ENCODE measurements around the gene HADHA. TPM values are rescaled to one million over a fixed set of nuclear protein-coding genes. Genes with fewer than 3 reads are reported as not detected.
"Not testable (repeated sequence)": the region's sequence is repeated elsewhere in the genome, so short reads cannot be mapped to it uniquely, and the experiment has no call there.

Gene HADHA
- total RNA-seq, 1 donor from 2014 or later, result 120 TPM

GRCh38 chr2:26269571-26270158, 25.2 kb upstream of the HADHA start:
- no peak for DNase-seq (ENCODE audit: low spot score)
- H3K9me3 Mint-ChIP-seq, result no peaks in the 10 kb centered on the region
- H3K4me1 Mint-ChIP-seq, result no peaks in the 10 kb centered on the region
- Histone ChIP-seq H3K4me3 (no peak overlapping the region), H2AFZ (replicated peaks) (no peak overlapping the region), H3K9me3 (ENCODE audit: low read depth) (no peaks in the 10 kb centered on the region), H3K36me3 (no peaks in the 10 kb centered on the region), H3K79me2 (ENCODE audit: low read depth) (no peaks in the 10 kb centered on the region), H3K4me2 (no peak overlapping the region), H4K20me1 (ENCODE audit: low read depth) (no peaks in the 10 kb centered on the region), H3K4me1 (no peaks in the 10 kb centered on the region), H3K9ac (no peak overlapping the region), H3K27me3 (no peaks in the 10 kb centered on the region), H3K27ac (no peak overlapping the region), H3F3A (ENCODE audit: low read depth) (peaks cover 3% of the 10 kb centered on the region)
- no peak overlapping the region for H3K4me3 Mint-ChIP-seq
- no peak overlapping the region for H3K27ac Mint-ChIP-seq
- peaks cover 4% of the 10 kb centered on the region for H3K36me3 Mint-ChIP-seq
- TF ChIP-seq CTCF (IDR thresholded peaks at IDR 0.05) (no peak), EZH2phosphoT487 (IDR thresholded peaks at IDR 0.05) (no peak), EZH2 (IDR thresholded peaks at IDR 0.05) (no peak)
- no peaks in the 10 kb centered on the region for H3K27me3 Mint-ChIP-seq (ENCODE audit: insufficient read depth, low read depth)

- not testable (repeated sequence) for H3K27me3 ChIP-seq; DNase-seq (ENCODE audit: low spot score); H3K27ac Mint-ChIP-seq; H3K4me1 ChIP-seq; H3K9me3 ChIP-seq (ENCODE audit: low read depth); H3K4me3 Mint-ChIP-seq; H3K36me3 ChIP-seq; H3F3A ChIP-seq (ENCODE audit: low read depth); H2AFZ ChIP-seq (replicated peaks); H3K9ac ChIP-seq; H3K9me3 Mint-ChIP-seq; H3K4me3 ChIP-seq; H3K27ac ChIP-seq; H3K27me3 Mint-ChIP-seq (ENCODE audit: insufficient read depth, low read depth); H3K36me3 Mint-ChIP-seq; H3K4me1 Mint-ChIP-seq; H4K20me1 ChIP-seq (ENCODE audit: low read depth); H3K4me2 ChIP-seq; H3K79me2 ChIP-seq (ENCODE audit: low read depth)
Measured at GRCh38 chr2:26268670-26269385, 24.4 kb upstream of the HADHA start.

DNA sequence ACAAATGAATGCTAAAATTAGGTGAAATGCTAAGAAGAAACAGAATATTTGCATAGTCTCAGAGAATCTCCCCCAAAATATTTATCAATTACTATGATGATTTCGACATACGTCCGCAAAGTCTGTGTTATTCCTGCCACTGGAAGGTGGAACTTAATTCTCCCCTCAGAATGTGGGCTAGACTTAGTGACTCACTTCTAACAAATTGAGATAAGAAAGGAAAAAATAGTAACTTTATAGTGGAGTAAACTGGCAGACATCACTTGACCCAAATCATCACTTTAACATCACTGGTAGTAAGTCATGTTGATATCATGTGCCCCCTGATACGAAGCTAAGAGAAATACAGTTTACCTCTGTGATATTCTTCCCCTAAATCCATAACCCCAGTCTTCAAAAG, 23.8 kb upstream of the HADHA start:
- H3K27ac Mint-ChIP-seq, result no peak overlapping the region
- H3K9me3 ChIP-seq (ENCODE audit: low read depth), result no peaks in the 10 kb centered on the region
- no peak overlapping the region for H3K4me3 Mint-ChIP-seq
- H3K27ac ChIP-seq, result no peak overlapping the region
- no peaks in the 10 kb centered on the region for H3K9me3 Mint-ChIP-seq
- no peaks in the 10 kb centered on the region for H3K27me3 Mint-ChIP-seq (ENCODE audit: insufficient read depth, low read depth)
- no peak overlapping the region for H3K4me3 ChIP-seq
- no peaks in the 10 kb centered on the region for H3F3A ChIP-seq (ENCODE audit: low read depth)
- TF ChIP-seq CTCF (IDR thresholded peaks at IDR 0.05), result no peak
- TF ChIP-seq EZH2 (IDR thresholded peaks at IDR 0.05), result no peak
- TF ChIP-seq EZH2phosphoT487 (IDR thresholded peaks at IDR 0.05), result no peak
- no peaks in the 10 kb centered on the region for H3K79me2 ChIP-seq (ENCODE audit: low read depth)
- no peaks in the 10 kb centered on the region for H3K4me1 ChIP-seq
- no peaks in the 10 kb centered on the region for H3K27me3 ChIP-seq
- DNase-seq (ENCODE audit: low spot score), result no peak
- H4K20me1 ChIP-seq (ENCODE audit: low read depth), result no peaks in the 10 kb centered on the region
- no peak overlapping the region for H3K9ac ChIP-seq
- H3K36me3 ChIP-seq, result no peaks in the 10 kb centered on the region
- no peak overlapping the region for H3K4me2 ChIP-seq
- H3K4me1 Mint-ChIP-seq, result no peaks in the 10 kb centered on the region
- H2AFZ ChIP-seq (replicated peaks), result no peak overlapping the region
- H3K36me3 Mint-ChIP-seq, result peaks cover 2% of the 10 kb centered on the region

DNA sequence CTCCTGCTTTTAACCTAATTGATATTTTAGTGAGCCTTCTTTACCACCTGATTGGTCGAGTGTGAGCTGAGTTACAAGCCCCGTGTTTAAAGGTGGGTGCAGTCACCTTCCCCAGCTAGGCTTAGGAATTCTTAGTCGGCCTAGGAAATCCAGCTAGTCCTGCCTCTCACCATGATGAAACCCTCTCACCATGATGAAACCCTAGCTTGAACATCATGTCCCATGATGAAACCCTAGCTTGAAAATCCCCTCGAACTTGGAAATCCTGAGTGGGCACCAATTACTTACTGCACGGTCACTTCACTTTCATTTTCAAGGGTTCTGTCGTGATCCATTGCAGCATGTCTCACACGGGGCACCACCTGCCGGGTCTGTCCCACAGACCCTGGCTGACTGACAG, 14.4 kb upstream of the HADHA start:
- not testable (repeated sequence) for H3K27me3 Mint-ChIP-seq (ENCODE audit: insufficient read depth, low read depth); H3K27ac ChIP-seq; DNase-seq (ENCODE audit: low spot score); H3K9me3 ChIP-seq (ENCODE audit: low read depth); H3K27ac Mint-ChIP-seq; H2AFZ ChIP-seq (replicated peaks); H3K9me3 Mint-ChIP-seq; H3K4me1 Mint-ChIP-seq; H3K27me3 ChIP-seq; H3K4me1 ChIP-seq; H3F3A ChIP-seq (ENCODE audit: low read depth); H3K4me3 Mint-ChIP-seq; H3K36me3 ChIP-seq; H3K4me3 ChIP-seq; H3K79me2 ChIP-seq (ENCODE audit: low read depth); H3K9ac ChIP-seq; H3K4me2 ChIP-seq; H4K20me1 ChIP-seq (ENCODE audit: low read depth)
- peaks cover 23% of the 10 kb centered on the region for H3K36me3 Mint-ChIP-seq
